GM20000 (cell line): Measurements from ENCODE around the gene METTL25B.

Experiments
- DNase-seq: peaks from one replicate; pipeline ENCODE4 v3.0.0; 2012; ENCODE audit warnings: low spot score
- TF ChIP-seq, protein P1 (sequence below): IDR thresholded peaks from 2 replicates; pipeline ENCODE4 v1.5.1; 2012; ENCODE audit warnings: mild to moderate bottlenecking, control low read depth; ENCODE audit errors: extremely low read depth, missing control alignments

METTL25B gene

GRCh38 chr1:156746406-156746727 lies 18.1 kb downstream of the METTL25B start:
- DNase-seq, result no peak
- TF ChIP-seq, protein P1, sequence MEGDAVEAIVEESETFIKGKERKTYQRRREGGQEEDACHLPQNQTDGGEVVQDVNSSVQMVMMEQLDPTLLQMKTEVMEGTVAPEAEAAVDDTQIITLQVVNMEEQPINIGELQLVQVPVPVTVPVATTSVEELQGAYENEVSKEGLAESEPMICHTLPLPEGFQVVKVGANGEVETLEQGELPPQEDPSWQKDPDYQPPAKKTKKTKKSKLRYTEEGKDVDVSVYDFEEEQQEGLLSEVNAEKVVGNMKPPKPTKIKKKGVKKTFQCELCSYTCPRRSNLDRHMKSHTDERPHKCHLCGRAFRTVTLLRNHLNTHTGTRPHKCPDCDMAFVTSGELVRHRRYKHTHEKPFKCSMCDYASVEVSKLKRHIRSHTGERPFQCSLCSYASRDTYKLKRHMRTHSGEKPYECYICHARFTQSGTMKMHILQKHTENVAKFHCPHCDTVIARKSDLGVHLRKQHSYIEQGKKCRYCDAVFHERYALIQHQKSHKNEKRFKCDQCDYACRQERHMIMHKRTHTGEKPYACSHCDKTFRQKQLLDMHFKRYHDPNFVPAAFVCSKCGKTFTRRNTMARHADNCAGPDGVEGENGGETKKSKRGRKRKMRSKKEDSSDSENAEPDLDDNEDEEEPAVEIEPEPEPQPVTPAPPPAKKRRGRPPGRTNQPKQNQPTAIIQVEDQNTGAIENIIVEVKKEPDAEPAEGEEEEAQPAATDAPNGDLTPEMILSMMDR, result no peak

DNA sequence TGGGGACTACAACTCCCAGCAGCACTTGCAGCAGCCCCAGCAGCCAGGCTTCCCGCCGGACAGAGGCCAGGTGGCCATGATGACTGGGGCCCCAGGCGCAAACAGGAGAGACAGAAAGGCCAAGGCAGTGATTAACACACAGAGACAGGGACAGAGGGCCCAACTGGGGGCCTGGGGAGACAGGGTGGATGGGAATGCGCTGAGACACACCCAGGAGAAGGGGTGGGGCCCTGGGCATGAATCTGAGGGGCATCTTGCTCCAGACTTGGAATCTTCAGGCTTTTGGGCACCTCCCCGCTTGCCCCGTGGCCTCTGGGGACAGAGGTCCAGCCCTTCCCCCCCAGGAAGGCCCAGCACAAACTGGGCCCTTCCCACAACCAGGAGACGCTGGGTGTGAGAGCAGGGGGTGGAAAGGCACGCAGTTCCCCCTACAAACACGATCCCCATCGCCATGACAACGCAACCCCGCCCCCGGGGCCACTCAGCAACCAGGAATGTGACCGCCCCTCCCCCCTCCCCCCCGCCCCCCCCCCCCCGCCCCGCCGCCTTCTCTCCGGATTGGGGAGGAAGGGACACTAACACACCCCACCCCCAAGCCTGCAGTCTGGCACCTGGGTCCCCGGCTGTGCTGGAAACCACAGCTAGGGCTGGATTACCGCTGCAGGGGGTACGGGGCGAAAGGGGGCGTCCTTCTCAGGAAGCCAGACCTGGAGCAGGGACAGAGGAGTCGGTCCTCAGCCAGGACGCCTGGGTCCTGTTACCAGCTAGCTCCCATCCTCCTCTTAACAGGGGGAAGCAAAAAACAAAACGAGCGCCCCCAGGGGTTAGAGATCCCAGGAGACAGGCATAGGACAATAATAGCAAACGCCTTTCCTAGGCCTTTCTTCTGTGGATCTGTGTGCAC lies 18.7 kb downstream of the METTL25B start:
- TF ChIP-seq, protein P1, result peak; percentile 7
- DNase-seq, result peak; percentile 60

DNA sequence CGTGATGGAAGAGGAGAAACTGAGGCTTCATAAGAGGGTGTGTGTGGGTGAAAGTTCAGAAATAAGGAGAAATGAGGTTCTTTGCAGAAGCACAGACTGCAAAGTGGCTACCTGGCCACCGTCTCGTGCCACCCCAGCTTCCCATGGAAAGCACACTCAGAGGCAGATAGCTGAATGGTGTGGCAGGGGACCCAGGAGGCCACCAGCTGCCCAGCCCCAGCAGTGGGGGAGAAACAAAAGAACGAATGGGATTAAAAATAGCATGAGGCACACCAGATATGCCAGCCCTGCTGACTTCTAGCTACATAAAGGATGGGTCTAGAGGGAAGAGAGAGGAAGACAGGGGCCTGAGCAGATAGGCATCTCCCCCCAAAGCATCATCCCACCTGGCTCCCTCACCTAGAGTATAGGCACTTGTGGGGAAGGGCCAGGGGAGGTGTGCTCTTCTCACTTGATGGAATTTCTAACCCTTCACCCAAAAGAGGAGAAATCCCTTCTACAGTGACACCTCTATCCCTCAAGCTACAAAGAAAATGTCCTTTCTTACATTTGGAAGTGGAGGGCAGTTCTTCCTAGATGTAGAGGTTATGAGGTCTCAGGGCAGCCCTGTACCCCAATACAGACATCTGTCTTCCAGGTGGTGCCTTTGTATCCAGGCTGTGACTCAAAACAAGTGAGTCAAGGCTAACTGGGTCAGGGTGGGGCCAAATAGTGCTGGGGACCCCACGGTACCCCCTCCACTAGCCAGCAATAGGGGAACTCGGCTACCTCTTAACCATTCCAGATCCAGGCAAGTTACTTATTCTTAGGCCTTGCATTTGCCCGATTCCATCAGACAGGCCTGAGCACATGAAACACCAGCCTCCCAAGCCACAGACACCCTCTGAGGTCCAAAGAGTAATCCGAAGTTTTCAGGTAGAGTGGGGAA lies 19.7 kb downstream of the METTL25B start:
- DNase-seq, result no peak
- TF ChIP-seq, protein P1, result no peak

DNA sequence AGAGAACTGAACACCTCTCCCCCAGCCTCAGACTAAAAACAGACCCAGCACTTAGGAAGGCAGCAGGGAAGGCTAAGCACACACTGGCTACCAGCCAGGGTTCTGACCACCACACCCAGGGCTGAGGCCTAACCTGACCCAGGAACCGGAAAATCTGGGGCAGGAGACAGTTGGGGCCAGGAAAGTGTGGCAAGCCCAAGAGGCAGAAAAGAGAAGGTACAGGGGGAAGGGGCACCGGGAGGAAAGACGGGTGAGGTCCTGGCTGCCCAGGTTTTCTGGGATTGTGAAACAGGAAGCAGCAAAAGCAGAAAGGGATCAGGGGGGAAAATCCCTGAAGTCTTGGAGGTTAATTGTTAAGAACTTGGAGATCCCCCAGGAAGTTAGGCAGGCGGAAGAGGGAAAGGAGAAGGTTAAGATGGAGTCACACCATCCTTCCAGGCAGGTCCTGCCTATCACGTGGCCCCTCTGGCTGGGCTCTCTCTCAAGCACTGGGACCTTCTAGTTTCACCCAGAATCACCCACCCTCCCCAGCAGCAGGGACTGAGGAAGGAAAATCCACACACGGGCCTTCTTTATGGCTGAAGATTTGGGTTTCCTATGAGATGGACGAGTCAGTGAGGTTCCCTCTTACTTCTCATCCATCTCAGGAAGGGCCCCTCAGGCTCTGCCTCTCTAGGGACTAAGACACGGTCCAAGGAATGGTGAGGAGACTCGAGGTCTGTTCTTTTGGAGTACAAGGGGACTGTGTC lies 20.6 kb downstream of the METTL25B start:
- TF ChIP-seq, protein P1, result no peak
- no peak for DNase-seq

DNA sequence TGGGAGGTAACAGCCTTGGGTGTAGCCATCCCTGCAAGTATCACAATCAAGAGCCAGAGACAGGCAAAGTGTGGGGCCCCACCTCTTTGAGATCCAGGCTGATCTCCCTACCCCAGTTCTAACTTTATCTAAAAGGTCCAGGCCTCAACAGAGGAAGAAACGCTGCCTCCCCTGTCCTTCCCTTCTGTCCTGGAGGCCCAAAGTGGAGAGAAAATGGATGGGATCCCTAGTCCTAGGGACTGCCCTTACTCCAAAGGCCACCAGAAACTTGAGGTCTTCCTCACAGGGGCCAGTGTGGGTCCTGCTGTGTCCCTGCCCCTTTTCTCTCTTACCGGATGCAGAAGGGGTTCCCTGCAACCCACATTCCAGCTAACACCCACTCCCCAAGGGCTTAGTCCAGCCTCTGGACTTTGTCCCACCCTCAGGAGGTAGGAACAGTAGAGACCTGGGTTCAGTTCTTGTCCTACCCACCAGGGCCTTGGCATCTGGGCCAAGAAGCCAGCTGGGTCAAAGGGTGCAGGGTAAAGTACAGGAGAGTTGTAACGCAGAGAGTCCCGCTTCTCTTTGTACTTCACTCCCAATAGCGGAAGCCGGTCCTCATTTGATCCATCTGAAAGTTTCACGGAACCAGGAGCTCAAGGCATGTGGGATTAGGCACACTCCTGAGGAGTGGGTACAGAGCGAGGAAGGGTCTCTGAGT lies 21.3 kb downstream of the METTL25B start:
- TF ChIP-seq, protein P1, result no peak
- DNase-seq, result no peak

DNA sequence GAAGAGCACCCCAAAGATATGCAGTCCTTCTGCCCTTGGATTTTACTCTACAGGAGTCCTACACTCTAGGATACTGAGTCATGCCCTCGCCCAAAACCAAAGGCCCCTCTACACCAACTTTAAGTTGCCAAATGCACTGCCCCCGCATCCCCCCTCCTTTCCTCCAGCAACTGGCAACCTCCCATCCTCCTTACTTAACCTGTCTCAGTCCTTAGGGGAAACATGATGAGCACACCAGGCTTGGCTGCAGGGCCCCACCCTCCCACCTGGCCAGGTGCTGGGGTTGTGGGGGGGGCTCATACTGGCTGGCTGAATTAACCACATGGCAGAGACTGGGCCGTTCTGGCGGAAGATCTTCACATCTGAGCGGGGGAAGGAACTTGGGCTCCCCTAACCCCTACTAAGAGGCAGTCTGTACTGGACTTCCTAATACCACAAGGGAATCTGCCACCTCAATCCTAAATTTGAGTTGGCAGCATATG lies 22.0 kb downstream of the METTL25B start:
- TF ChIP-seq, protein P1, result no peak
- no peak for DNase-seq
